Parathyroid adenoma (tissue), 2 donors: ENCODE data around the gene FADD.
A peak's percentile ranks its signal among the peaks of the same experiment; 100 is the strongest.
"Not testable (repeated sequence)": the region's sequence is repeated elsewhere in the genome, so short reads cannot be mapped to it uniquely, and the experiment has no call there.

ENCODE experiments used
- H2AFZ ChIP-seq: fragments of 300-600 bp; sonication (generic); one replicate; pipeline ENCODE4 v1.7.0; 2017; ENCODE audit warnings: antibody characterized with exemption, mild to moderate bottlenecking
- H3K27ac ChIP-seq: fragments of 300-600 bp; sonication (generic); one replicate; pipeline ENCODE4 v1.7.0; 2017
- H3K27me3 ChIP-seq: fragments of 300-600 bp; sonication (generic); one replicate; pipeline ENCODE4 v1.7.0; 2017; ENCODE audit warnings: low read length; ENCODE audit not compliant: control insufficient read depth, insufficient read depth
- H3K36me3 ChIP-seq: fragments of 300-600 bp; sonication (generic); one replicate; pipeline ENCODE4 v1.7.0; 2017; ENCODE audit warnings: low read length; ENCODE audit not compliant: control insufficient read depth, insufficient read depth
- H3K4me1 ChIP-seq: fragments of 300-600 bp; sonication (generic); one replicate; pipeline ENCODE4 v1.7.0; 2017; ENCODE audit warnings: control low read depth
- H3K4me2 ChIP-seq: fragments of 300-600 bp; sonication (generic); one replicate; pipeline ENCODE4 v1.7.0; 2017; ENCODE audit warnings: low read length
- H3K4me3 ChIP-seq: fragments of 300-600 bp; sonication (generic); one replicate; pipeline ENCODE4 v1.7.0; 2017; ENCODE audit warnings: low read depth, low read length
- H3K79me2 ChIP-seq: fragments of 300-600 bp; sonication (generic); one replicate; pipeline ENCODE4 v1.7.0; 2017; ENCODE audit warnings: control low read depth
- H3K9ac ChIP-seq: fragments of 300-600 bp; sonication (generic); one replicate; pipeline ENCODE4 v1.7.0; 2017; ENCODE audit warnings: mild to moderate bottlenecking
- H3K9me3 ChIP-seq: fragments of 300-600 bp; sonication (generic); one replicate; pipeline ENCODE4 v1.7.0; 2017; ENCODE audit warnings: low read length; ENCODE audit not compliant: control insufficient read depth
- TF ChIP-seq, protein P1 (sequence below): fragments of 300-600 bp; sonication (generic); IDR thresholded peaks from one replicate; pipeline ENCODE4 v1.7.0; 2017; ENCODE audit warnings: antibody characterized with exemption, mild to moderate bottlenecking
- donor health status: primary hyperparathyroidism.

The FADD gene

DNA sequence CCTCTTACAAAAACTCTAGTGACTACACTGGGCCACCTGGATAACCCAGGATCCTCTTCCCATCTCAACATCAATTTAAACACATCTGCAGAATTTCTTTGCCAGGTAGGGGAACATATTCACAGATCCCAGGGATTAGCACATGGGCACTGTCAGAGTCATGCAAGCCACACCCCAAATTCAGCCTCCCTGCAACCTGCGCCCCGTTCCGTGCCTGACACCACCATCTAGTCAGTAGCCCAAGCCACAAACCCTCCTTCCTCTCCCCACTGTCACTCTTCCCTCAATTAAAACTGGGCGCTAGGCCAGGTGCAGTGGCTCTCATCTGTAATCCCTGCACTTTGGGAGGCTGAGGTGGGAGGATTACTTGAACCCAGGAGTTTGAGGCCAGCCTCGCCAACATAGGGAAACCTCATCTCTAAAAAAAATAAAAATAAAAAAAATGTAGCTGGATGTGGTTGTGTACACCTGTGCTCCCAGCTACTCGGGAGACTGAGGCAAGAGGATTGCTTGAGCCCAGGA lies 6.4 kb downstream of the FADD start:
- Histone ChIP-seq H3K79me2 (no peaks in the 10 kb centered on the region), H3K27me3 (no peaks in the 10 kb centered on the region), H3K36me3 (no peaks in the 10 kb centered on the region)

DNA sequence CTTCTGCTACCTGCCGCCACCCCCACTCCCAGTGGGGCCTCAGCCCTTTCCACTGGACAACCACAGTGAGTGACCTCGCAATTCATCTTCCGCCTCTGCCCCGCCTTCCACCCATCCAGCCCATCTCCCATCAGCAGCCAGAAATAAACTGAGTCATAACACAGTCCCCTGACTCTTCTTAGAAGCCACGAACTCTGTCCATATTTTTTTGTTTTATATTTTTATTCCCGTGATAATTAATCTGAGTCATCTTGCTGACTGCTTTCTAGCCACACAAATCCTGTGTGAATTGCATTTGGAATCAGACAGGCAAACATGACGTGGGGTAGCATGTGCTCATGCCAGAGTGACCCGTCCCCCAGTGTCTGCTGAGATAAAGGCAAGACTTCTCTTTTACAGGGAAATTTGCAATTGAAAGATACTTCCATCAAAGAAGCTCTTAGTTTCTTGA lies 7.0 kb downstream of the FADD start:
- no peaks in the 10 kb centered on the region for H3K36me3 ChIP-seq
- H3K4me2 ChIP-seq: no peak overlapping the region
- H3K27ac ChIP-seq: no peak overlapping the region
- H3K4me1 ChIP-seq: no peaks in the 10 kb centered on the region
- H3K27me3 ChIP-seq: no peaks in the 10 kb centered on the region
- no peak overlapping the region for H2AFZ ChIP-seq
- no peaks in the 10 kb centered on the region for H3K79me2 ChIP-seq
- no peak overlapping the region for H3K4me3 ChIP-seq
- H3K9ac ChIP-seq: no peak overlapping the region
- no peaks in the 10 kb centered on the region for H3K9me3 ChIP-seq
- TF ChIP-seq, protein P1, sequence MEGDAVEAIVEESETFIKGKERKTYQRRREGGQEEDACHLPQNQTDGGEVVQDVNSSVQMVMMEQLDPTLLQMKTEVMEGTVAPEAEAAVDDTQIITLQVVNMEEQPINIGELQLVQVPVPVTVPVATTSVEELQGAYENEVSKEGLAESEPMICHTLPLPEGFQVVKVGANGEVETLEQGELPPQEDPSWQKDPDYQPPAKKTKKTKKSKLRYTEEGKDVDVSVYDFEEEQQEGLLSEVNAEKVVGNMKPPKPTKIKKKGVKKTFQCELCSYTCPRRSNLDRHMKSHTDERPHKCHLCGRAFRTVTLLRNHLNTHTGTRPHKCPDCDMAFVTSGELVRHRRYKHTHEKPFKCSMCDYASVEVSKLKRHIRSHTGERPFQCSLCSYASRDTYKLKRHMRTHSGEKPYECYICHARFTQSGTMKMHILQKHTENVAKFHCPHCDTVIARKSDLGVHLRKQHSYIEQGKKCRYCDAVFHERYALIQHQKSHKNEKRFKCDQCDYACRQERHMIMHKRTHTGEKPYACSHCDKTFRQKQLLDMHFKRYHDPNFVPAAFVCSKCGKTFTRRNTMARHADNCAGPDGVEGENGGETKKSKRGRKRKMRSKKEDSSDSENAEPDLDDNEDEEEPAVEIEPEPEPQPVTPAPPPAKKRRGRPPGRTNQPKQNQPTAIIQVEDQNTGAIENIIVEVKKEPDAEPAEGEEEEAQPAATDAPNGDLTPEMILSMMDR: no peak

More for the DNA sequence above, 6.4 kb downstream of the FADD start:
- H3K9me3 ChIP-seq: no peaks in the 10 kb centered on the region
- no peaks in the 10 kb centered on the region for H3K4me1 ChIP-seq
- H3K27ac ChIP-seq: no peak overlapping the region
- H2AFZ ChIP-seq: no peak overlapping the region
- no peak overlapping the region for H3K9ac ChIP-seq
- TF ChIP-seq, protein P1: no peak
- no peak overlapping the region for H3K4me2 ChIP-seq
- no peak overlapping the region for H3K4me3 ChIP-seq

DNA sequence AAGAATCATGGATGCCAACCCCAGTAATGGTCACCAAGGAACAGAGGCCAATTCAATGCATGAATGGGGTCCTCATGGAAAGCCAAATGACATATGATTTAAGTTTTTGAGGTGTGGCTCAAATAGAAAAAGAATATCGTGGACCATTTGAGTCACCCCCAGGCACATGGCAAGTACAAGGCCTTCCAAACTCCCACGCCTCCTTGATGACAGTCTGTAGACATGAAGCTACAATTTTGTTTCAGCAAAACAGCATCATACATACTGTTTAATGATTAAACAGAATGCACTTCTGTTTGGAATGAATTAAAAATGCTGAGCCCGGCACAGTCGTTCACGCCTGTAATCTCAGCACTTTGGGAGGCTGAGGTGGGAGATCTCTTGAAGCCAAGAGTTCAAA lies 7.4 kb downstream of the FADD start:
- Histone ChIP-seq H3K36me3 (no peaks in the 10 kb centered on the region), H3K4me2 (no peak overlapping the region), H3K9ac (no peak overlapping the region), H3K27me3 (no peaks in the 10 kb centered on the region), H3K79me2 (no peaks in the 10 kb centered on the region), H2AFZ (no peak overlapping the region), H3K4me3 (no peak overlapping the region), H3K9me3 (no peaks in the 10 kb centered on the region), H3K4me1 (no peaks in the 10 kb centered on the region), H3K27ac (no peak overlapping the region)
- TF ChIP-seq, protein P1: no peak

DNA sequence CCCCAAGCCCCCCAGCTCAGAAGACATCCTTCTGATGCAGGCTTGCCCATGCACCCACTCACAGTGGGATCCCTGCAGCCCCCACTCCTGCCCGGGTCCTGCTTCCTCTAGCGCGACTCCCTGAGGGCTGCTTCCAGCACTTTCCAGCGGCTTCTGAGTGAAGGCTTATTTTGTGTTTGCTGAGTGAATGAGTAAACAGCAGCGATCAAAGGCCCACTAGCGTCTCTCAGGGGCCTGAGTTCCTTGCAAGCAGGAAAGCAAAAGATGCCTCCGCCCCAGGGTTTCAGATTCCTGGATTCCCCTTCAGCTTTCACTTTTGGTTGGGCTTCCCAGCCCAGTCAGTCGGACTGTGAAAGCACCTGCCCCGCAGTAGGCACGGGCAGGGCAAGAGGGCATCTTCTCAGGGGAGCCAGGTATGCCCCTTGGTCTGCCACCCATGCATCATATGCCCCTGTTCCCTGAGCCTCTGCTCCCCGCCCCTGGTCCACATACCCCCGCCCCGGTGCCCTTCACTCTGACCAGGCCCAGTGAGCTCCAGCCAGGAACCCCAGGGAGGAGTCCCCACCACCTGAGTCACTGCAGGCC lies 9.2 kb downstream of the FADD start:
- Histone ChIP-seq H3K27ac (no peak overlapping the region), H3K36me3 (no peaks in the 10 kb centered on the region), H3K27me3 (no peaks in the 10 kb centered on the region), H3K4me2 (no peak overlapping the region), H3K4me1 (no peaks in the 10 kb centered on the region), H3K9ac (no peak overlapping the region), H2AFZ (peak overlapping the region; percentile 38), H3K9me3 (no peaks in the 10 kb centered on the region), H3K4me3 (no peak overlapping the region), H3K79me2 (no peaks in the 10 kb centered on the region)
- TF ChIP-seq, protein P1: no peak

DNA sequence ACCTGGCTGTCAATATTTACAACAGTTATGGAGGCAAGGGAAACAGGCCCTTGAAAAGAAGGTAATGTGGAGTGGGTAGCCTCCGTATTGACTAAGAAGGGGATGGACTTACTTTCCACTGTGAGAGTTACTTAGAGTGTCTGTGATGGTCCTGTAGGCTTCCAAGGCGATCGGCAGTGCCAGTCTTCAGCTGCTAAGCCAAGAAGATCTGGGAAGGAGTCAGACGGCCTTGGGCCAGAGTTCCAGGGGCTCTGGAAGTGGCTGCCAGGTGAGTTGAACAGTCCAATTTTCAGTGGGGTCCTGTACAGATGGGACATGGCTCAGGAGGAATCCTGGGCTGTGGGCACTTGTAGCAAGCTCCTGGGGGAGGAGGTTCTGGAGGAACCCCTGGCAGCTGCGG lies 14.3 kb downstream of the FADD start:
- not testable (repeated sequence) for H3K9me3 ChIP-seq, H3K27ac ChIP-seq, H3K9ac ChIP-seq, H3K4me1 ChIP-seq, H3K27me3 ChIP-seq, H3K36me3 ChIP-seq, H2AFZ ChIP-seq, H3K4me2 ChIP-seq, H3K79me2 ChIP-seq, H3K4me3 ChIP-seq

DNA sequence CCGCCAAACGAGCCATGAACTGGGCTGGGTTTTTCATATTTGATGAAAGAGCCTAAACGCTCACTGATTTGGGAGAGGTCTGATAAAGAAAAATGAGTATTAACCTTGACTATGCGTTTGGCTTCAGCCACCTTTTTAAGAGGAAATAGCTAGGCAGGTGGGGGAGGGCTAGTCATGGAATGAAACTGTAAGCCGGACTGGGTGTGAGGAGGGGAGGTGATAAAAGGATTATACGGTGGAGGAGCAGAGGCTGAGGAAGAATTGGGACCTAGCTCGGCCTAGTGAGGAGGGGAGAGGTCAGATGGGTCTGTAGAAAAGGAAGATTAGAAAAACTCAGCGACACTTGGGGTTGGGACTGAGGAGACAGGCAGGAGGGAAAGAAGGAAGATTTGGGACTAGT lies 15.0 kb downstream of the FADD start:
- H3K4me2 ChIP-seq, H3K4me1 ChIP-seq, H3K79me2 ChIP-seq, H3K4me3 ChIP-seq, H3K9me3 ChIP-seq, H3K27me3 ChIP-seq, H2AFZ ChIP-seq, H3K27ac ChIP-seq, H3K36me3 ChIP-seq, H3K9ac ChIP-seq: not testable (repeated sequence)
